BE2C (cell line): ENCODE measurements around the gene PACSIN2.
A peak's percentile ranks its signal among the peaks of the same experiment; 100 is the strongest.

ENCODE experiments used
- DNase-seq: peaks from one replicate; pipeline ENCODE4 v3.0.0-alpha.2; 2020
- H3K27me3 ChIP-seq: fragments of 250-450 bp; sonication (Bioruptor Pico); 2 replicates; pipeline ENCODE4 v1.5.1; 2020; ENCODE audit warnings: mild to moderate bottlenecking
- H3K36me3 ChIP-seq: fragments of 250-450 bp; sonication (Bioruptor Pico); 2 replicates; pipeline ENCODE4 v1.5.1; 2020; ENCODE audit warnings: mild to moderate bottlenecking
- H3K4me1 ChIP-seq: fragments of 250-450 bp; sonication (Bioruptor Pico); 2 replicates; pipeline ENCODE4 v1.5.1; 2020
- H3K4me3 ChIP-seq: 2 replicates; pipeline ENCODE4 v1.5.1; 2011; ENCODE audit warnings: low read depth, low read length
- H3K9me3 ChIP-seq: fragments of 250-450 bp; sonication (Bioruptor Pico); 2 replicates; pipeline ENCODE4 v1.5.1; 2020
- CTCF ChIP-seq: IDR thresholded peaks from 2 replicates; pipeline ENCODE4 v1.5.1; 2012; ENCODE audit warnings: mild to moderate bottlenecking, low read depth, low read length

PACSIN2 gene

GRCh38 chr22:42881982-42882656 is 132.8 kb downstream of the PACSIN2 start:
- peaks cover 15% of the 10 kb centered on the region for H3K36me3 ChIP-seq
- TF ChIP-seq CTCF = no peak
- no peaks in the 10 kb centered on the region for H3K9me3 ChIP-seq
- no peaks in the 10 kb centered on the region for H3K27me3 ChIP-seq
- no peak overlapping the region for H3K4me3 ChIP-seq
- no peaks in the 10 kb centered on the region for H3K4me1 ChIP-seq
- no peak for DNase-seq

GRCh38 chr22:42881298-42881697 is 133.7 kb downstream of the PACSIN2 start:
- Histone ChIP-seq H3K36me3 (peaks cover 15% of the 10 kb centered on the region), H3K4me3 (no peak overlapping the region), H3K27me3 (no peaks in the 10 kb centered on the region), H3K9me3 (no peaks in the 10 kb centered on the region), H3K4me1 (no peaks in the 10 kb centered on the region)
- TF ChIP-seq CTCF = no peak
- no peak for DNase-seq

GRCh38 chr22:42880815-42881214 is 134.1 kb downstream of the PACSIN2 start:
- Histone ChIP-seq H3K27me3 (no peaks in the 10 kb centered on the region), H3K4me3 (no peak overlapping the region), H3K36me3 (peaks cover 19% of the 10 kb centered on the region), H3K4me1 (no peaks in the 10 kb centered on the region), H3K9me3 (no peaks in the 10 kb centered on the region)
- TF ChIP-seq CTCF = peak; percentile 23; the same call in 1 of the 2 replicates
- no peak for DNase-seq

- peaks cover 19% of the 10 kb centered on the region for H3K36me3 ChIP-seq
These were observed 135.5 kb downstream of the PACSIN2 start for GRCh38 chr22:42879371-42880021.

GRCh38 chr22:42878561-42879305 is 136.2 kb downstream of the PACSIN2 start:
- Histone ChIP-seq H3K4me3 (no peak overlapping the region), H3K9me3 (no peaks in the 10 kb centered on the region), H3K4me1 (no peaks in the 10 kb centered on the region), H3K27me3 (no peaks in the 10 kb centered on the region), H3K36me3 (peaks cover 14% of the 10 kb centered on the region)
- no peak for TF ChIP-seq CTCF
- DNase-seq = no peak

More at GRCh38 chr22:42879371-42880021, 135.5 kb downstream of the PACSIN2 start:
- H3K4me3 ChIP-seq = no peak overlapping the region
- no peak for DNase-seq
- no peaks in the 10 kb centered on the region for H3K4me1 ChIP-seq
- TF ChIP-seq CTCF = no peak
- H3K9me3 ChIP-seq = no peaks in the 10 kb centered on the region
- H3K27me3 ChIP-seq = no peaks in the 10 kb centered on the region
